ENCODE measurements around the gene CREB3. TPM values are rescaled to one million over a fixed set of nuclear protein-coding genes. Genes with fewer than 3 reads are reported as not detected.

The CREB3 gene
- polyA plus RNA-seq, 1 donor from 2014 or later, result 88.4 TPM

- Histone ChIP-seq H4K20me1 (ENCODE audit: insufficient read depth) (no peaks in the 10 kb centered on the region), H3F3A (ENCODE audit: insufficient read depth, low read length, poor library complexity, severe bottlenecking) (no peaks in the 10 kb centered on the region), H3K27ac (ENCODE audit: low read length) (no peak overlapping the region), H3K4me2 (ENCODE audit: low read length) (no peak overlapping the region), H3K27me3 (ENCODE audit: insufficient read depth, low read depth, low read length) (no peaks in the 10 kb centered on the region), H2AFZ (ENCODE audit: low read depth, low read length) (no peak overlapping the region), H3K9me2 (ENCODE audit: insufficient read depth, low read length) (no peaks in the 10 kb centered on the region), H3K9me3 (ENCODE audit: low read length) (no peaks in the 10 kb centered on the region), H3K9ac (ENCODE audit: low read length) (no peak overlapping the region), H3K36me3 (ENCODE audit: insufficient read depth, low read length) (no peaks in the 10 kb centered on the region), H3K4me3 (ENCODE audit: low read length) (no peak overlapping the region), H3K79me2 (replicated peaks; ENCODE audit: insufficient read depth, low read length) (peaks cover 3% of the 10 kb centered on the region)
- no peak for TF ChIP-seq REST (IDR thresholded peaks at IDR 0.05; ENCODE audit: borderline replicate concordance)
- no peak for TF ChIP-seq RAD21 (conservative IDR thresholded peaks at IDR 0.05)
- no peak for TF ChIP-seq EZH2 (IDR thresholded peaks at IDR 0.05; ENCODE audit: borderline replicate concordance, insufficient read depth, low read length, poor library complexity, severe bottlenecking)
- TF ChIP-seq POLR2AphosphoS5 (IDR thresholded peaks at IDR 0.05), result no peak
- TF ChIP-seq SMC3 (conservative IDR thresholded peaks at IDR 0.05; ENCODE audit: poor library complexity), result no peak
- TF ChIP-seq MXI1 (conservative IDR thresholded peaks at IDR 0.05; ENCODE audit: poor library complexity, severe bottlenecking), result no peak
- TF ChIP-seq TAF1 (IDR thresholded peaks at IDR 0.05; ENCODE audit: low read depth), result no peak
- TF ChIP-seq EP300 (conservative IDR thresholded peaks at IDR 0.05; ENCODE audit: poor library complexity, severe bottlenecking), result no peak
- TF ChIP-seq CTCF (IDR thresholded peaks at IDR 0.05; ENCODE audit: poor library complexity, severe bottlenecking), result no peak
These were observed 38.6 kb downstream of the CREB3 start for GRCh38 chr9:35771075-35771433.

- Histone ChIP-seq H3F3A (ENCODE audit: insufficient read depth, low read length, poor library complexity, severe bottlenecking) (no peaks in the 10 kb centered on the region), H3K27me3 (ENCODE audit: insufficient read depth, low read depth, low read length) (no peaks in the 10 kb centered on the region), H3K27ac (ENCODE audit: low read length) (no peak overlapping the region), H4K20me1 (ENCODE audit: insufficient read depth) (no peaks in the 10 kb centered on the region), H3K79me2 (replicated peaks; ENCODE audit: insufficient read depth, low read length) (peaks cover 3% of the 10 kb centered on the region), H3K4me3 (ENCODE audit: low read length) (no peak overlapping the region), H3K4me2 (ENCODE audit: low read length) (no peak overlapping the region), H3K9ac (ENCODE audit: low read length) (no peak overlapping the region), H3K9me2 (ENCODE audit: insufficient read depth, low read length) (no peaks in the 10 kb centered on the region), H2AFZ (ENCODE audit: low read depth, low read length) (no peak overlapping the region), H3K9me3 (ENCODE audit: low read length) (no peaks in the 10 kb centered on the region), H3K36me3 (ENCODE audit: insufficient read depth, low read length) (no peaks in the 10 kb centered on the region)
- TF ChIP-seq CTCF (IDR thresholded peaks at IDR 0.05; ENCODE audit: poor library complexity, severe bottlenecking) (no peak), SMC3 (conservative IDR thresholded peaks at IDR 0.05; ENCODE audit: poor library complexity) (no peak), MXI1 (conservative IDR thresholded peaks at IDR 0.05; ENCODE audit: poor library complexity, severe bottlenecking) (no peak), EZH2 (IDR thresholded peaks at IDR 0.05; ENCODE audit: borderline replicate concordance, insufficient read depth, low read length, poor library complexity, severe bottlenecking) (no peak), RAD21 (conservative IDR thresholded peaks at IDR 0.05) (no peak), POLR2AphosphoS5 (IDR thresholded peaks at IDR 0.05) (no peak), EP300 (conservative IDR thresholded peaks at IDR 0.05; ENCODE audit: poor library complexity, severe bottlenecking) (no peak), TAF1 (IDR thresholded peaks at IDR 0.05; ENCODE audit: low read depth) (no peak), REST (IDR thresholded peaks at IDR 0.05; ENCODE audit: borderline replicate concordance) (no peak)
These were observed 39.1 kb downstream of the CREB3 start for GRCh38 chr9:35771534-35771933.

All from neural cell (in vitro differentiated cells).